Upper lobe of left lung (tissue), 6 donors: ENCODE measurements around the gene RNF40. TPM values are rescaled to one million over a fixed set of nuclear protein-coding genes. Genes with fewer than 3 reads are reported as not detected.
"Not testable (repeated sequence)": the region's sequence is repeated elsewhere in the genome, so short reads cannot be mapped to it uniquely, and the experiment has no call there.

ENCODE experiments used
- ATAC-seq, 2 donors: fragments of 200-7000 bp; cut with Tn5 transposase; one replicate each; pipeline ENCODE4 v1.9.1; 2022; ENCODE audit warnings: mild to moderate bottlenecking in 2 of 2, moderate library complexity in 2 of 2; ENCODE audit not compliant: low FRiP score in 2 of 2
- DNase-seq, 2 donors: peaks; one replicate each; pipeline ENCODE4 v3.0.0-alpha.2; 2019 to 2020
- H3K27ac ChIP-seq, 4 donors: fragments of 200-600 bp; sonication (generic); one replicate each; pipeline ENCODE4 v1.5.1; 2016 to 2019
- H3K27me3 ChIP-seq, 4 donors: fragments of 200-600 bp; sonication (generic); one replicate each; pipeline ENCODE4 v1.5.1; 2017 to 2019
- H3K36me3 ChIP-seq, 4 donors: fragments of 200-600 bp; sonication (generic); one replicate each; pipeline ENCODE4 v1.5.1; 2016 to 2019
- H3K4me1 ChIP-seq, 4 donors: fragments of 200-600 bp; sonication (generic); one replicate each; pipeline ENCODE4 v1.5.1; 2018 to 2019
- H3K4me3 ChIP-seq, 4 donors: fragments of 200-600 bp; sonication (generic); one replicate each; pipeline ENCODE4 v1.5.1; 2017 to 2019; ENCODE audit warnings: mild to moderate bottlenecking in 2 of 4, moderate library complexity in 1 of 4
- H3K9me3 ChIP-seq, 4 donors: fragments of 200-600 bp; sonication (generic); one replicate each; pipeline ENCODE4 v1.5.1; 2018 to 2019
- CTCF ChIP-seq, 6 experiments: fragments of 450-650 bp in 4 of 6; fragments of 200-600 bp in 2 of 6; sonication (generic) in 2 of 6; IDR thresholded peaks; one replicate each; pipeline ENCODE4 v1.5.1; 2016 to 2019; ENCODE audit warnings: antibody characterized with exemption in 6 of 6
- EP300 ChIP-seq, 4 donors: sonication (generic); formaldehyde crosslinking; IDR thresholded peaks; one replicate each; pipeline ENCODE4 v1.5.1; 2017; ENCODE audit warnings: antibody characterized with exemption in 4 of 4, control low read depth in 2 of 4
- POLR2A ChIP-seq, 4 donors: fragments of 450-650 bp; IDR thresholded peaks; one replicate each; pipeline ENCODE4 v1.5.1; 2016 to 2017; ENCODE audit warnings: antibody characterized with exemption in 4 of 4, mild to moderate bottlenecking in 2 of 4
- POLR2AphosphoS5 ChIP-seq, 2 donors: sonication (generic); formaldehyde crosslinking; IDR thresholded peaks; one replicate each; pipeline ENCODE4 v1.5.1; 2017; ENCODE audit warnings: antibody characterized with exemption in 2 of 2
- WGBS, 2 donors: methylation state at CpG; one replicate each; pipeline ENCODE4 v1.1.5; 2017 to 2018; 5-methylcytosine and 5-hydroxymethylcytosine counted together
- total RNA-seq, 6 donors: library from RNA; depleted of rRNA in 4 of 6; stranded (reverse); fragments of >200 nt in 4 of 6; gene quantifications; one replicate each; pipeline versions ENCODE4 v1.1.0 to v1.2.1, GENCODE V29; 2016 to 2021
- donor health status: DM: no; HTN: no; CAD: no; lungs with moderate emphysema.
- donor health status: DM: no; HTN: yes; CAD: no; lungs with severe emphysema.

Gene RNF40
- total RNA-seq, 6 donors from 2014 or later, result 69.9 to 137 (median 95.2) TPM

GRCh38 chr16:30802936-30803335 is 40.8 kb downstream of the RNF40 start:
- Histone ChIP-seq H3K36me3 (no peaks in the 10 kb centered on the region), H3K4me3 (no peak overlapping the region), H3K4me1 (peaks cover 13 to 23% (median 14%) of the 10 kb centered on the region in 4 donors), H3K9me3 (no peaks in the 10 kb centered on the region), H3K27ac (no peak overlapping the region), H3K27me3 (no peaks in the 10 kb centered on the region)
- DNase-seq (no peak), ATAC-seq (no peak)
- 68 to 79% methylated on average over 3 of the region's 3 CpGs for WGBS, 2 donors
- TF ChIP-seq CTCF (IDR thresholded peaks at IDR 0.05) (no peak), EP300 (IDR thresholded peaks at IDR 0.05) (no peak), POLR2A (IDR thresholded peaks at IDR 0.05) (no peak), POLR2AphosphoS5 (IDR thresholded peaks at IDR 0.05) (no peak)

GRCh38 chr16:30805056-30805369 is 42.9 kb downstream of the RNF40 start:
- Histone ChIP-seq H3K27me3 (no peaks in the 10 kb centered on the region), H3K9me3 (no peaks in the 10 kb centered on the region), H3K4me1 (peaks cover 13 to 23% (median 14%) of the 10 kb centered on the region in 4 donors), H3K27ac (peak overlapping the region; percentile 88 to 95 (median 92)), H3K4me3 (peak overlapping the region; percentile 78 to 95 (median 82)), H3K36me3 (no peaks in the 10 kb centered on the region)
- ATAC-seq, result peak; percentile 4 to 54
- TF ChIP-seq POLR2AphosphoS5 (IDR thresholded peaks at IDR 0.05), result no peak
- TF ChIP-seq POLR2A (IDR thresholded peaks at IDR 0.05), result no peak
- no peak for TF ChIP-seq EP300 (IDR thresholded peaks at IDR 0.05)
- no peak for TF ChIP-seq CTCF (IDR thresholded peaks at IDR 0.05)
- 57 to 58% methylated on average over 8 of the region's 8 CpGs for WGBS, 2 donors
- peak in 1 of 2 donors; percentile 86 for DNase-seq

GRCh38 chr16:30805370-30806169 is 43.4 kb downstream of the RNF40 start:
- 3 to 11% methylated on average over 16 to 46 of the region's 62 CpGs for WGBS, 2 donors
- peak; percentile 95 to 98 for ATAC-seq
- peak overlapping the region; percentile 88 to 95 (median 92) for H3K27ac ChIP-seq

GRCh38 chr16:30808146-30808545 is 46.0 kb downstream of the RNF40 start:
- H3K36me3 ChIP-seq, result no peaks in the 10 kb centered on the region
- 73 to 86% methylated on average over 5 of the region's 5 CpGs for WGBS, 2 donors
- ATAC-seq, result no peak
- H3K4me1 ChIP-seq, result peaks cover 13 to 29% (median 15%) of the 10 kb centered on the region in 4 donors
- DNase-seq, result no peak
- H3K4me3 ChIP-seq, result no peak overlapping the region
- peak overlapping the region in 1 of 4 donors; percentile 5 for H3K27ac ChIP-seq
- H3K27me3 ChIP-seq, result no peaks in the 10 kb centered on the region
- no peaks in the 10 kb centered on the region for H3K9me3 ChIP-seq
- TF ChIP-seq POLR2A (IDR thresholded peaks at IDR 0.05) (no peak), POLR2AphosphoS5 (IDR thresholded peaks at IDR 0.05) (no peak), EP300 (IDR thresholded peaks at IDR 0.05) (no peak)

More at GRCh38 chr16:30805370-30806169, 43.4 kb downstream of the RNF40 start:
- no peaks in the 10 kb centered on the region for H3K27me3 ChIP-seq
- H3K4me3 ChIP-seq, result peak overlapping the region; percentile 78 to 95 (median 82)
- H3K4me1 ChIP-seq, result peaks cover 13 to 23% (median 14%) of the 10 kb centered on the region in 4 donors
- no peaks in the 10 kb centered on the region for H3K9me3 ChIP-seq
- TF ChIP-seq EP300 (IDR thresholded peaks at IDR 0.05), result no peak
- peak in 3 of 6 experiments; percentile 5 to 23 (median 19) for TF ChIP-seq CTCF (IDR thresholded peaks at IDR 0.05)
- peak; percentile 93 to 95 for TF ChIP-seq POLR2AphosphoS5 (IDR thresholded peaks at IDR 0.05)
- peak in 3 of 4 donors; percentile 66 to 94 (median 67) for TF ChIP-seq POLR2A (IDR thresholded peaks at IDR 0.05)
- peak; percentile 92 to 95 for DNase-seq
- no peaks in the 10 kb centered on the region for H3K36me3 ChIP-seq

- DNase-seq, result not testable (repeated sequence)
- H3K4me1 ChIP-seq, result peaks cover 18 to 37% (median 22%) of the 10 kb centered on the region in 4 donors
Observed at GRCh38 chr16:30808890-30809426, 46.8 kb downstream of the RNF40 start.

GRCh38 chr16:30809675-30810074 is 47.6 kb downstream of the RNF40 start:
- H3K4me3 ChIP-seq, H3K36me3 ChIP-seq, H3K27ac ChIP-seq, H3K9me3 ChIP-seq, DNase-seq, ATAC-seq, H3K27me3 ChIP-seq: not testable (repeated sequence)
- peaks cover 19 to 42% (median 25%) of the 10 kb centered on the region in 4 donors for H3K4me1 ChIP-seq
- 86 to 87% methylated on average over 5 of the region's 5 CpGs for WGBS, 2 donors

More at GRCh38 chr16:30808890-30809426, 46.8 kb downstream of the RNF40 start:
- ATAC-seq, H3K36me3 ChIP-seq, H3K9me3 ChIP-seq, H3K4me3 ChIP-seq, H3K27me3 ChIP-seq, H3K27ac ChIP-seq: not testable (repeated sequence)
- 71 to 74% methylated on average over 4 to 5 of the region's 5 CpGs for WGBS, 2 donors
